NCI-H146 (cell line): Measurements from ENCODE around the gene DPCD.

Experiments
- DNase-seq: peaks from one replicate; lab custom pipeline; 2025; lab: John Stamatoyannopoulos, UW

The DPCD gene

DNA sequence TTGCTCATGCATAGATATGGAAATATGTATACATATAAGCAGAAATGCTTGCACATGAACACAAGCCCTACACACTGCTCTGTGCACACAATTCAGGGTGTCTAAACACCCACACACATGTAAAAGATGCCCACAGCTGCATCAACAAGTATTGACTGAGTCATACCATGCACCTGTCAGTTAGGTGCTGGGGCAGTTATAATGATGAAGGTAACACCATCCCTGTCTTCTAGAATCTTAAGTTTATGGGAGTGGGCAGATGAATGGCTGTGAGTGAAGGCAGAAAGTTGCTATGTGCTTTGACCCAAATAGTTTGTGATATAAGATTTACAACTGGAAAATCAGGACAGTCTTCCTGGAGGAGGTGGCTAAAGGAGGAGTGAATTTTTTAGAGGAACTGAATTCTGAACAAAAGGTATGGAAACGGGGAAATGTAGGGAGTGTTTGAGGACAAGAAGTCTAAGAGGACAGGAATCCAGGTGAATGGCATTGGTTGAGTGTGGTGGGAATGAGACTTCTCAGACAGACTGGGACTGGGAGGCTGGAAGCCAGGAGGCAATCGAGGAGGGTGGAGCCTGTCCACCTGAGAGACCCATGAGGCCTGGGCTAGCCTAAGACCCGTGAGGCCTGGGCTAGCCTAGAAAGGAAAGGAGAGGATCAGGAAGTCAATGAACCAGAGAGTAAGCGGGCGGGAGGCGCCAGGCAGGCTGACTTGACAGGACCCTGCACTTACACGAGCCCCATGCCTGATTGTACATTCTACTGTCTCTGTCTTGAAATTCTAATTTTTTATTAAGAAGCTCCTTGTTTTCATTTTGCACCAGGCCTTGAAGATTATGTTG is 20.7 kb upstream of the DPCD start:
- peak; percentile 4 for DNase-seq

GRCh38 chr10:101568054-101568745 is 19.9 kb upstream of the DPCD start:
- DNase-seq = no peak

DNA sequence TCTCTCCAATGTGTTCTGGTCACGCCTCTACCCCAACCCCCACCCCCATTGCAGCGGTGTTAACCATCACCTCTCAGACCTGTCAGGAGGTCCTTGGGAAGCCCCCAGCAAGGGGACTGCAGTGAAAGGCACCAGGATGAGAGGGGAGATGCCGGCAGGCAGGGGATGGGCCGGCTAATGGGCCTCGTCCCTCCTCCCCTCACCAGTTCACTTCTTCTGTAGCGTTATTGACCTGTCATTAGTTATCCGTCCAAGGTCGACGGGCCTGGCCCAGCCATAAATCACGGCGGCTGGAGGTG is 18.8 kb upstream of the DPCD start:
- peak; percentile 62 for DNase-seq

DNA sequence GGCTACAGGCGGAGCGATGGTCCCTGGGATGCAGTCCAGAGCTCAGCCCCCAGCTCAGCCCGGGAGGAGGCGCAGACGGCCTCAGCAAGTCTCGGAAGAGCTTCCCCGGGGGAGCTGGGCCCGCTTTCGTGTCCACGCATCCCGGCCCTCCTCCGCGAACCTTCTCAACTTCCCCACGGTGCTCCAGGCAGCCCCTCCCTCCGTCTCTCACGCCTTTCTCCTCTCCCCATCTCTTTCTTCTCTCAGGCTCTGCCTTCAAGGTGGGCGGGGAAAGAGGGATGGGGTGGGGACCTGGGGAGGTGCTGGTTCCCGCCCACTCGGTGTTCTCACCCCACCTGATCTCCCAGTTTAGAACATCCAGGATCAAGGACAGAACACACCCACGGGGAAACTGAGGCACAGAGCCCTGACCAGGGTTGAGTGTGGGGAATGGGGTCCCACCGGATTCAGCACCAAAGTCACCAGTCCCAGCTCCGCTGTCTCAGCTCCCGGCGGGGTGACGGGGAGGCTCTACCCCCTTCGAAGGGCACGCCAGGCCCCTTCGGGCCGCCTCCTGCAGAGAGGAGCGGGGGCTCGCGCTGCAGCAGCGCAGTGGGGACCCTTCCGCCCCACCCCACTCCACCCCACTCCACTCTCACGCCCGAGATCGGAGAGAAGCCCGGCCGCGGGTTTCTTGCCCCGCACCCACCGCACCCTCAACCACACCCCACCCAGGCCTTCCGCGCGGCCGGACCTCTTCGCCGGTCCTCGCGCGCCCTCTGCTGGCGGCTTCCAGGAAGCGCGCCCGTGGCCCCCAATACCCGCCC is 18.3 kb upstream of the DPCD start:
- peak; percentile 75 for DNase-seq

DNA sequence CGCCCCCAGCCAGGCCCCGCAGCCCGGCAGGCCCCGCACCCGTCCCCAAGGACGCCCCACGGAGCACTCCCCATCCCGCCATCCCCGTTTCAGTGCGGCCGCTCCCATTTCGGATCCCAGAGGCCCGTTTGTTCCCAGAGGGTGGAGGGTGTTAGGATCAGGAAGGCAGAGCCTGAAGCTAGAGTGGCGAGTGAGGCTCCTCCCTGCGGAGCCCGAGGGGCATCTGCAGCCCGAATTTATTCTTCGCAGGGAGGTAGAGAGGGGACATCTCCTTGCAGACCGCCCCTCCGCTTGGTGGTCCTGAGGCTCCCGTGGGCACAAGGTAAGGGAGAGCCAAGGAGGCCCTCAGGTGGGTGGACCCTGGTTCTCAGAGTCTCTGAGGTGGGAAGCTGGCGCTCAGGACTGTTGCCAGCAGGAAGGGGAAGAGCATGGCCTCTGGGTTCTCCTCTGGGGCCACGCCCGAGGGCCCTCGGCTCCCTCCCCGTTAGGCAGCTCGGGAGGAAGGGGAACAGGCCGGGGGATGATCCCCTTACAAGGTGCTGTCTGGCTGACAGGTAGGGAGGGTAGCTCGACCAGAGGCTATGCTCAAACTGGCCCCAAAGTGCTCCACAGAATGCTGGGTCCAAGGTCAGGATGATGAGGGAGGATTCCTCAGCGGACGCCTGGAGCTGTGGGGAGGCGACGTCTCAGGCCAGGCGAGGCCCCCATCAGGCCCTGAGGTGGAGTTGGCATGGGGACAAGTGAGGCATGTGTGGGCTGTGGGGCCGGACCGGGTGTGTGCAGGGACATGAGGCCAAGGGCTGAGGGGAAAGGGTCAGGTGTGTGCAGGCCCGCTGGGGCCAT is 17.5 kb upstream of the DPCD start:
- peak; percentile 37 for DNase-seq

- no peak for DNase-seq
Observed at GRCh38 chr10:101571271-101571925, 16.7 kb upstream of the DPCD start.

- no peak for DNase-seq
Observed at GRCh38 chr10:101572126-101572525, 16.0 kb upstream of the DPCD start.

DNA sequence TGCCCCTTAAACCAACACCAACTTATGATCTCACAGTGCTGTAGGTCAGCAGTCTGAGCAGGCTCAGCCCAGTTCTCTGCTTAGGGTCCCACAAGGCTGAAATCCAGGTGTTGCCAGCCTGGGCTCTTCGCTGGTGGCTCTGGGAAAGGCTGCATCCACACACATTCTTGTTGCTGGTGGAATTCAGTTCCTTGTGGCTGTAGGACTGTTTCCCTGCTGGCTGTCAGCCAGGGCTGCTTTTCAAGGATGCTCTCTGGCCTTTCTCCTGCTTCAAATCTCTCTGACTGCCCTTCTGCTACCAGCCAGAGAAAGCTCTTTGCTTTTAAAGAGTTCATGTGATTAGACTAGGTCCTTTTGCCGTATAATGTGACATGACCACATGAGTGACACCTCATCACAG is 15.3 kb upstream of the DPCD start:
- no peak for DNase-seq

DNA sequence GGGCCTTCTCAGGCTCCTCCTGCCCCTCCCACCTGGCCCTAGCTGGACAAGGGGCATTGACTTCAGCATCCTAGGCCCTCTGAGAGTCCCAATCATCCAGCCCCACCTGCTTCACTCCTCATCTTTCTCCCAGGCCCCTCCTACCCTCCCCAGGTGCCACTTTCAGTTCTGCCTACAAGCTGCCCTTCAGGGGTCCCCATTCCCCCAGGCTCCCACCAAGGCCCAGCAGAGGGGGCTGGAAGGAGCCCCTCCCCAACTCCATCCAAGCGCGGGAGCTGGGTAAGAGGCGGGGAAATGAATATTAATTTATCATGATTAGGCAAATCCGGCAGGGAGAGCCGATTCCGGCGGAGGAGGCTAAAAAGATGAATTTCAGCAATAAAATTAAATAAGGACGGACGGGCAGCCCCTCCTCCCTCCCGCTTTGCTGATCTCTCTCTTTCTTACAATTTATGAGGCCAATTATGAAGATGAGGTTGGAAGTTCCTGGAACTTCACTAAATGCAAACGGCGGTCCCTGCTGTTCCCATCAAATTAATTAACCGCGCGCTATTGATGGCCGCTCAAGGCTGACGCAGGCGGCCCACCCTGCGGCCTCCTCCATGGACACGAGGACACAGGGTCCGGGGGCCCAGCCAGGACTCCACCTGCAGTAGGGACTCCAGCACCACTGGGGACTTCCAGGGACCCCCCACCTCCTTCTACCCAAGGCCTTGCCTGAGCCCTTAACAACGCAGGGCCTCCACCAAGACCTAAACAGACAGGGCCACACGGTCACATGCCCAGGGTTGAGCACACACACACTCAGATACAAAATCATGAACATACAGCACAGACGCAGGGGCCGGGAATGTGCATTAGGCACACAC is 14.0 kb upstream of the DPCD start:
- no peak for DNase-seq

DNA sequence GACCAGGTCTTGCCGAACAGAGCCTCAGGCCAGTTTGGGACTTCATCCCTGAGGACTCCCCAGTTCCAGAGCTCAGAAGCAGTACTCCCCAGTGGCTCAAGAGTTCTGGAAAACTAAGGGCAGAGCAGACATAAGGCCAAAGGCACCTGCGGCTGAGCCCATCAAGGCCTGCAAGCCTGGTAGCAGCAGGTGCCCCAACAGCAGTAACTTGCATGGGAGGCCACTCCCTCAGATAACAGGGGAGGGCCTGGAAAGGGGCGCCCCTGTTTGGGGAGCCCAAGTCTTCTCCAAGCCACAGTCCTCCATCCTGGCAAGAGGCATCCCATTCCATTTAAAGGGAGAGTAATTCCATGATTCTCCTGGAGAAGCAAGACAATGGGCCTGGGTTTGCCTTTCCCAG is 13.0 kb upstream of the DPCD start:
- DNase-seq = no peak

- DNase-seq = no peak
Observed at GRCh38 chr10:101575580-101576210, 12.4 kb upstream of the DPCD start.

GRCh38 chr10:101576211-101576863 is 11.8 kb upstream of the DPCD start:
- DNase-seq = no peak

DNA sequence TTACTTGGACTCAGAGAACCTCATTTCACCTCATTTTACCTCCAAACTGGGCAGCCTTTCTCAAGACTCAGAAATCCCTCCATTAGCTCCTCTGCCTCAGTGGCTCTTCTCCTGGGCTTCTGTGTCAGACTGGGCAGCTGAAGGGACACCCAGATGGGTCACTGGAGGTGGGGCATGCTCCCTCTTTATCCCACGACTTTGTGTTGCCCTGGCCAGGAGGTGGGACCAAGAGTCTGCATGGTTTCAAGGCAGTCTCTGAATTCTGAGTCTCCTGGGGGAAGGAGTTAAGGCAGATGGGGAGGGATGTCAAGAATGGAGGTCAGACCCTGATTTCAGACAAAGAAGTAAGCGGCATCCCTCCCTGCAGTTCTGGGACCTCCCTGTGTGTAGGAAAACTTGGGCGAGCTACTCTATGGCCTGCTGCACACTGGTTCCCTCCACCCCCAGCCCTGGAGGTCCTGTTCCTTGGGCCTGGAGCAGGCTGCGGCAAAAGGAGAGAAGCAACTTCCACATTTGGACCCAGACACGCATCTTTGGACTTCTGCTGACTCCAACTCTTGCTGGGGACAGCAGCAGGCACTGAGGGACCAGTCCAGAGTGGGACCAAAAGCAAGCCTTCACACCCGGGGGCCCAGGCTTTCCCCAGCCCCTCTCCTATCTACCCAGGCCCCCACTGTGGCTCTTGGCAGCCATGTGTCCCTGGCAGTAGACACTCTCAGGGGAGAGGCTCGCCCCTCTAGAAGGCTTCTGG is 10.8 kb upstream of the DPCD start:
- no peak for DNase-seq

GRCh38 chr10:101578192-101578591 is 9.9 kb upstream of the DPCD start:
- DNase-seq = no peak

DNA sequence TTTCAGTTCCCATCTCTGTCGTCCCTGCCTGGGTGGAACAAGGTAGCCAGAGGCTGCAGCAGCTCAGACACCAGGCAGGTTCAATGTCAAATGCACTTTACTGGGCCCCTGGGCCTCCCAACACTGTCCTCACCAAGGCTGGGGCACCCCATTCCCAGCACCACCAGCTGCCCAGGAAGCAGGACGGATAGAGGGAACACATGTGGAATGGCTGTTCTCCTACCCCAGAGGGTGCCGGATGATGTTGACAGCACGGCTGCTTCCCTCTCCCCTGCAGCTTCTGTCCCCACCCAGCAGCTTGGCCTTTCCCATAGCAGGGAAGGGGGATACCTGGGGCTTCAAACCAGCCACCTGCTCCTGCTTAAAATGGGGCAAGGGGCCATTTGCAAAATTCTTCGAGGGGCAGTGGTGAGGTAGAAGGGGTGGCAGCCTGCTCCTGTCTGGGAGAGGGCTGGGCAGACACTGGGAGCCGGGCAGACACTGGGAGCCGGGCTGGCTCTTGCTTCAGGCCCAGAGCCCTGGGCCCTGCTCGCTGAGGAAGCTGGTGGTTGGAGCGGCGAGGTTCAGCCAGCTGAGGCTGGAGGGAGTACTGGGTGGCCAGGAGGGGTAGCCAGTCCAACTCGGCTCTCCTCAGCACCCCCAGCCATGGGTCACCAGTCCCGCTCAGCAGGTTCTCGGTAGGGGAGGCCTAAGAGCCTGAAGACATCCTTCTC is 9.2 kb upstream of the DPCD start:
- no peak for DNase-seq

- DNase-seq = no peak
Observed at GRCh38 chr10:101579516-101579870, 8.6 kb upstream of the DPCD start.

DNA sequence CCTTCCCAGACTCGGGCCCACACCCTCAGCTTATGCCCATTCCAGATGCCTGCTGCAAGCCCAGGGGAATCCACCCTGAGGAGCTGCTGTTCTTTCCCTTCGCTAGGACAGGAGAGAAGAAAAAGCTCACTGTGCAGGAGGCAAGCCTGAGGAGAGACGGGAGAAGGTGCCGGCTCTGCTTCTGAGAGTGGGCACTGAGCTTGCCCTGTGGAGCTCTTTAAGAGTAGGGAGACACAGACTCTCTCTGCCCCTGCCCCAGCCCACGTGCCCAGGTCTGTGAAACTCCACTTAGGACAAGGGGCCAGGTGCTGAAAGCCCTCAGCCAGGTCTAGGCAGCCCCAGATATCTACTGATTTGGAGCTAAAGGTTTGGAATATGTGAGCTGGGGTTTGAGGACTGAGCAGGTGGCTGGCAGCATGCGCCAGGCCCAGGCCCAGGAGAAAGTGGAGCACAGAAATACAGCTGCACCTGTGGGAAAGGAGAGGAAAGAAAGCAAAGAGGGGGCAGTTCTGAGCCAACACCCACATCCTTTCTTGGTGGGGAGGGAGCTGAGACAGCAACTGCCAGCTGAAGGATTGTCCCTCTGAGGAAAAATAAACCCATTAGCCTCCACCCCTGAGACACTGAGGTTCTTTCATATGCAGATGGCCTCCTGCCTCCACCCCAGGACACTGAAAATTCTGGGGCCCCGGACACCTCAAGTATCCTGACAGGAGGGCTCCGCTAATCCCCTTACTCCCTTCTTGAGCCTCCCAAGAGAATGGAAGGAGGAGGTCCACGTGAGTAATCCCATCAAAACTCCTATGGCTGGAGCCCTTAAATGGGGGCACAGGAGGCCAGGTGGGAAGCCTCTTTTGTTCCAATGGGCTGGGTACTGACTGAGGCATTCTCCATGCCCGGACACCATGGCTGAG is 7.4 kb upstream of the DPCD start:
- DNase-seq = no peak
